ENCODE data around the gene NR4A2. TPM values are rescaled to one million over a fixed set of nuclear protein-coding genes. Genes with fewer than 3 reads are reported as not detected.
"Not testable (repeated sequence)": the region's sequence is repeated elsewhere in the genome, so short reads cannot be mapped to it uniquely, and the experiment has no call there.

Gene NR4A2
- total RNA-seq, 3 donors from 2014 or later = 2.9 to 10.4 (median 3.0) TPM

DNA sequence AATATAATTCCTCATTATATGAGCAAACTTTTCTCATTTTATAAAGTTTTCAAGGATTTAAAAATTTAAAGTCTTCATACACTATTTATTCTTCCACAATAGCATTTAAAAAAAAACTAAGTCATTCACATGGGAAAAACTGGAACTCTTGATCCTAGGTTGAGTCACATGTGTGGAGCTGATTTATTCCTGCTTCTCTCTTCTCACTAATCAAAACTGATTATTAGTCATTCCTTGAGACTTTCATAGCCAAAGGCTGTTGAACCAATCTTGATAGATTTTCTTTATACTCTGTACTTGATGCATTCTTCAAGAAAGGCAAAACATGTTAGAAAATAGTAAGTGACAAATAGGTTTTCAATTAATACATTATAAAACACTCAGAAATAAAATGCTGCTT, 27.4 kb downstream of the NR4A2 start:
- TF ChIP-seq, protein P1, sequence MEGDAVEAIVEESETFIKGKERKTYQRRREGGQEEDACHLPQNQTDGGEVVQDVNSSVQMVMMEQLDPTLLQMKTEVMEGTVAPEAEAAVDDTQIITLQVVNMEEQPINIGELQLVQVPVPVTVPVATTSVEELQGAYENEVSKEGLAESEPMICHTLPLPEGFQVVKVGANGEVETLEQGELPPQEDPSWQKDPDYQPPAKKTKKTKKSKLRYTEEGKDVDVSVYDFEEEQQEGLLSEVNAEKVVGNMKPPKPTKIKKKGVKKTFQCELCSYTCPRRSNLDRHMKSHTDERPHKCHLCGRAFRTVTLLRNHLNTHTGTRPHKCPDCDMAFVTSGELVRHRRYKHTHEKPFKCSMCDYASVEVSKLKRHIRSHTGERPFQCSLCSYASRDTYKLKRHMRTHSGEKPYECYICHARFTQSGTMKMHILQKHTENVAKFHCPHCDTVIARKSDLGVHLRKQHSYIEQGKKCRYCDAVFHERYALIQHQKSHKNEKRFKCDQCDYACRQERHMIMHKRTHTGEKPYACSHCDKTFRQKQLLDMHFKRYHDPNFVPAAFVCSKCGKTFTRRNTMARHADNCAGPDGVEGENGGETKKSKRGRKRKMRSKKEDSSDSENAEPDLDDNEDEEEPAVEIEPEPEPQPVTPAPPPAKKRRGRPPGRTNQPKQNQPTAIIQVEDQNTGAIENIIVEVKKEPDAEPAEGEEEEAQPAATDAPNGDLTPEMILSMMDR (IDR thresholded peaks at IDR 0.05) = no peak

DNA sequence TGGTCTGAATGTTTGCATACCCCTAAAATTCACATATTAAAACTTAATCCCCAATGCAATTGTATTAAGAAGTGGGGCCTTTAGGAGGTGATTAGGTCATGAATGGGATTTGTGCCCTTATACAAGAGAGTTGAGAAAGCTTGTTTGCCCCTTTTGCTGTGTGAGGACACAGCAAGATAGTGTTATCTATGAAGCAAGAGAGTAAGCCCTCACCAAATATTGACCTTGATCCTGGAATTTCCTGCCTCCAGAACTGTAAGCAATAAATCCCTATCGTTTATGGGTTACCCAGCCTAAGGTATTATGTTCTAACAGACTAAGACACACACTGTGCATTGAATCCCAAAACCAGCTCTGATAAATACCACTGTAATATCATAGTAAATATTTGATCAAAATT, 32.2 kb downstream of the NR4A2 start:
- DNase-seq = no peak
- no peak for ATAC-seq
- H3K4me3 ChIP-seq = no peak overlapping the region
- no peaks in the 10 kb centered on the region for H3K4me1 ChIP-seq (ENCODE audit: low read depth)
- H3K36me3 ChIP-seq (ENCODE audit: low read depth) = no peaks in the 10 kb centered on the region
- no peaks in the 10 kb centered on the region for H3K9me3 ChIP-seq
- TF ChIP-seq, protein P1 (IDR thresholded peaks at IDR 0.05) = no peak
- intact Hi-C loops (cut with DNase I, micrococcal nuclease) = no loop called here

More for the DNA sequence above, 27.4 kb downstream of the NR4A2 start:
- Histone ChIP-seq H3K4me1 (ENCODE audit: low read depth) (no peaks in the 10 kb centered on the region), H3K36me3 (ENCODE audit: low read depth) (no peaks in the 10 kb centered on the region), H3K9me3 (no peaks in the 10 kb centered on the region), H3K4me3 (no peak overlapping the region)
- ATAC-seq (no peak), DNase-seq (no peak)
- intact Hi-C loops (cut with DNase I, micrococcal nuclease) = no loop called here

DNA sequence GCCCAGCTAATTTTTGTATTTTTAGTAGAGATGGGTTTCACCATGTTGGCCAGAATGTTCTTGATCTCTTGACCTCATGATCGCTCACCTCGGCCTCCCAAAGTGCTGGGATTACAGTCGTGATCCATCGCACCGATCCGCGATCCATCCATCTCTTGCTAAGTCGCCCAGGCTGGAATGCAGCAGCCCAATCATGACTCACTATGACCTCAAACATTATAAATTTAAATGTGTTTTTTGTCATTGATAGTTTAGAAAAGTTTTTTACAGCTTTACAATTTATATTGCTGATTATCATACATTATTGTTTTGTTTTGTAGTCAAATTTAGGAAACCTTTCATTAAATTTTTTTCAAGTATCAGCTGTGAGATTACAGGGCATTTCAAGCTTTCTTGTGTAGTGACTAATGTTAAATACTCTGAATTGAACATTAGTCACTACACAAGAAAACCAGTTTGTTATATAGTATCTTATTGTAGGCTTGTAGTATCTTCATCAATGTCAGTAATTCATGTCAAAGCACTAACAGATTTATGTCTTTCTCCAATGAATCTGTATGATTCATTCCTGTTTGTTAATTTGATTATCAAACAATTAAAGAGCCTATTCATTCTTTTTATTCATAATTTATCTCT, 37.5 kb downstream of the NR4A2 start:
- ATAC-seq (no peak), DNase-seq (no peak)
- Histone ChIP-seq H3K4me1 (ENCODE audit: low read depth) (no peaks in the 10 kb centered on the region), H3K36me3 (ENCODE audit: low read depth) (no peaks in the 10 kb centered on the region), H3K9me3 (no peaks in the 10 kb centered on the region), H3K4me3 (no peak overlapping the region)
- TF ChIP-seq, protein P1 (IDR thresholded peaks at IDR 0.05) = no peak
- intact Hi-C loops (cut with DNase I, micrococcal nuclease) = no loop called here

DNA sequence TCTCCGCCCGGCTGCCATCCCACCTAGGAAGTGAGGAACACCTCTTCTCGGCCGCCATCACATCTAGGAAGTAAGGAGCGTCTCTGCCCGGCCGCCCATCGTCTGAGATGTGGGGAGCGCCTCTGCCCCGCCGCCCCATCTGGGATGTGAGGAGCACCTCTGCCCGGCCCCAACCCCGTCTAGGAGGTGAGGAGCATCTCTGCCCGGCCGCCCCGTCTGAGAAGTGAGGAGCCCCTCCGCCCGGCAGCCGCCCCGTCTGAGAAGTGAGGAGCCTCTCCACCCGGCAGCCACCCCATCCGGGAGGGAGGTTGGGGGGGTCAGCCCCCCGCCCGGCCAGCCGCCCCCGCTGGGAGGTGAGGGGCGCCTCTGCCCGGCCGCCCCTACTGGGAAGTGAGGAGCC, 39.1 kb downstream of the NR4A2 start:
- DNase-seq; H3K36me3 ChIP-seq (ENCODE audit: low read depth); intact Hi-C loops (cut with DNase I, micrococcal nuclease); H3K4me1 ChIP-seq (ENCODE audit: low read depth); H3K9me3 ChIP-seq; H3K4me3 ChIP-seq; ATAC-seq: not testable (repeated sequence)

DNA sequence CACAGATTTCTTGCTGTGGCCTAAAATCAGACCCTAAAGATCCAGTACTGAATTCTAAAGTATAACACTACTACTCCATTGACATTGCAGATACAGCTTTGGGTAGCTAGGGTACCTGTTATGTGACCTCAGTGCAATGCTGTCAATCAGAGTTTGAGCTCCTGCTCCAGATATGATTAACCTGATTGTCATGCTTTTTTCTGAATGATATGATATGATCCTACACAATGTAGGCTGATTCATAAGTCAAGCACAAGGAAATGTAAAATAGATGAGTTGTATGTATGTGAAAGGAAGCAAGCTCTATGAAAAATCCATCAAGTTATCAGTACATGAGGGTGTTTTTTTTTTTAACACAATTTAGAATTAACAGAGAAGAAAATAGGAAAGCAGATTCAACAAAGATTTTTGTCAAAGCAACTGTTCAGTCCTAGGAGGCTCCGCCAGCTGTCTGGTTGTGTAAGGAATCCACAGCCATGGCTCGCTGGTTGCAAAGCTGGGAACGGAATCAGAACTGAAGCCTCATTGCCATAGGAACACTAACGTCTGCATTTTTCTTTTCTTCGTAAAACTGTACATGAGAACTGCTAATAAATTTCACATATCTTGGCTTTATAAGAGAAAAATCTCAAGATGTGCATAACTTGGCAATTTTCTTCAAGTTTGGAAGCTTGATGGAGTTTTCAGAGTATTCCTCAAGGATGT, 52.9 kb downstream of the NR4A2 start:
- Histone ChIP-seq H3K4me3 (no peak overlapping the region), H3K36me3 (ENCODE audit: low read depth) (no peaks in the 10 kb centered on the region), H3K9me3 (no peaks in the 10 kb centered on the region), H3K4me1 (ENCODE audit: low read depth) (no peaks in the 10 kb centered on the region)
- ATAC-seq (no peak), DNase-seq (no peak)
- TF ChIP-seq, protein P1 (IDR thresholded peaks at IDR 0.05) = no peak
- intact Hi-C loops (cut with DNase I, micrococcal nuclease) = no loop called here

Other genes starting within 250 kb of the NR4A2 start
- 10 to 100 TPM; 42.9 to 83.5 (median 77.9) TPM for gene GPD2, start 103.7 kb upstream of the NR4A2 start, total RNA-seq

Measured in mucosa of descending colon (tissue), 3 donors.